Natural killer cell (primary cell): ENCODE data around the gene PLA1A. TPM values are rescaled to one million over a fixed set of nuclear protein-coding genes. Genes with fewer than 3 reads are reported as not detected.

Experiments
- ATAC-seq, 3 donors: fragments of 150-1000 bp in 2 of 3; fragments of 200-7000 bp in 1 of 3; cut with Tn5 transposase; 1 replicate in 1 of 3; 2 replicates in 2 of 3; pipeline ENCODE4 v1.10.0; 2021; ENCODE audit warnings: mild to moderate bottlenecking in 2 of 3, moderate library complexity in 2 of 3
- DNase-seq, 2 donors: peaks; one replicate each; pipeline versions ENCODE4 v3.0.0 to v3.0.0-alpha.2; 2013 to 2021; ENCODE audit warnings: mixed read lengths in 1 of 2
- H3K27ac ChIP-seq: one replicate; pipeline ENCODE4 v1.5.1; 2013; ENCODE audit warnings: mild to moderate bottlenecking, low read length
- H3K27me3 ChIP-seq: one replicate; pipeline ENCODE4 v1.6.1; 2013; ENCODE audit warnings: low read length; ENCODE audit not compliant: control insufficient read depth, insufficient read depth
- H3K36me3 ChIP-seq: one replicate; pipeline ENCODE4 v1.6.1; 2013; ENCODE audit warnings: low read length; ENCODE audit not compliant: control insufficient read depth, insufficient read depth
- H3K4me1 ChIP-seq: one replicate; pipeline ENCODE4 v1.6.1; 2013; ENCODE audit warnings: low read length; ENCODE audit not compliant: control insufficient read depth, insufficient read depth
- H3K4me3 ChIP-seq: one replicate; pipeline ENCODE4 v1.5.1; 2013; ENCODE audit warnings: low read length
- H3K9me3 ChIP-seq: one replicate; pipeline ENCODE4 v1.6.1; 2013; ENCODE audit warnings: low read length; ENCODE audit not compliant: control insufficient read depth, insufficient read depth
- H3K27ac Mint-ChIP-seq, 2 donors: one replicate each; pipeline ENCODE4 v1.8.0; 2022; ENCODE audit warnings: mild to moderate bottlenecking in 2 of 2, mixed read lengths in 2 of 2, moderate library complexity in 1 of 2
- H3K27me3 Mint-ChIP-seq, 2 donors: one replicate each; pipeline ENCODE4 v1.8.0; 2022; ENCODE audit warnings: low read depth in 2 of 2, mixed read lengths in 2 of 2
- H3K36me3 Mint-ChIP-seq: one replicate; pipeline ENCODE4 v1.8.0; 2022; ENCODE audit warnings: mixed read lengths
- H3K4me1 Mint-ChIP-seq, 2 donors: one replicate each; pipeline ENCODE4 v1.8.0; 2022; ENCODE audit warnings: mixed read lengths in 2 of 2
- H3K4me3 Mint-ChIP-seq: one replicate; pipeline ENCODE4 v1.8.0; 2022; ENCODE audit warnings: mild to moderate bottlenecking, moderate library complexity, mixed read lengths
- H3K9me3 Mint-ChIP-seq, 2 donors: one replicate each; pipeline ENCODE4 v1.8.0; 2022; ENCODE audit warnings: mixed read lengths in 2 of 2
- WGBS: methylation state at CpG from one replicate; pipeline ENCODE4 v1.1.7; 2013; ENCODE audit warnings: missing lambda C conversion rate; ENCODE audit not compliant: insufficient coverage; 5-methylcytosine and 5-hydroxymethylcytosine counted together
- intact Hi-C: fragments of 100-400 bp; cut with micrococcal nuclease; formaldehyde crosslinking; loops from one replicate; pipeline ENCODE4 v1.14.2; 2022
- total RNA-seq, 4 donors: library from RNA; stranded (reverse); fragments of 120-200 nt in 1 of 4; gene quantifications; one replicate each; pipeline versions ENCODE4 v1.2.3 to v1.2.4, GENCODE V29; 2013 to 2022
- TF ChIP-seq, protein P1 (sequence below): fragments of 200-600 bp; IDR thresholded peaks from one replicate; pipeline ENCODE4 v1.8.0; 2022; ENCODE audit warnings: antibody characterized with exemption

Gene PLA1A
- total RNA-seq, 3 donors from 2014 or later (not counting 1 experiment from before 2014, with no cell fraction given), result 0.20 to 0.34 TPM; not detected in 1

- H3K4me3 Mint-ChIP-seq, result no peak overlapping the region
- peaks cover 5 to 6% of the 10 kb centered on the region in 2 donors for H3K4me1 Mint-ChIP-seq
- no peak for ATAC-seq
- no peaks in the 10 kb centered on the region for H3K36me3 Mint-ChIP-seq
- Histone ChIP-seq H3K4me1 (peaks cover 10% of the 10 kb centered on the region), H3K9me3 (no peaks in the 10 kb centered on the region), H3K36me3 (no peaks in the 10 kb centered on the region), H3K4me3 (no peak overlapping the region), H3K27me3 (no peaks in the 10 kb centered on the region), H3K27ac (no peak overlapping the region)
- no peaks in the 10 kb centered on the region for H3K9me3 Mint-ChIP-seq
- H3K27ac Mint-ChIP-seq, result no peak overlapping the region
- no peak for DNase-seq
- H3K27me3 Mint-ChIP-seq, result peaks cover 0 to 6% of the 10 kb centered on the region in 2 donors
- intact Hi-C loops, result no loop called here
- WGBS, result 95% methylated on average over 1 of the region's 1 CpG
- TF ChIP-seq, protein P1, sequence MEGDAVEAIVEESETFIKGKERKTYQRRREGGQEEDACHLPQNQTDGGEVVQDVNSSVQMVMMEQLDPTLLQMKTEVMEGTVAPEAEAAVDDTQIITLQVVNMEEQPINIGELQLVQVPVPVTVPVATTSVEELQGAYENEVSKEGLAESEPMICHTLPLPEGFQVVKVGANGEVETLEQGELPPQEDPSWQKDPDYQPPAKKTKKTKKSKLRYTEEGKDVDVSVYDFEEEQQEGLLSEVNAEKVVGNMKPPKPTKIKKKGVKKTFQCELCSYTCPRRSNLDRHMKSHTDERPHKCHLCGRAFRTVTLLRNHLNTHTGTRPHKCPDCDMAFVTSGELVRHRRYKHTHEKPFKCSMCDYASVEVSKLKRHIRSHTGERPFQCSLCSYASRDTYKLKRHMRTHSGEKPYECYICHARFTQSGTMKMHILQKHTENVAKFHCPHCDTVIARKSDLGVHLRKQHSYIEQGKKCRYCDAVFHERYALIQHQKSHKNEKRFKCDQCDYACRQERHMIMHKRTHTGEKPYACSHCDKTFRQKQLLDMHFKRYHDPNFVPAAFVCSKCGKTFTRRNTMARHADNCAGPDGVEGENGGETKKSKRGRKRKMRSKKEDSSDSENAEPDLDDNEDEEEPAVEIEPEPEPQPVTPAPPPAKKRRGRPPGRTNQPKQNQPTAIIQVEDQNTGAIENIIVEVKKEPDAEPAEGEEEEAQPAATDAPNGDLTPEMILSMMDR, result no peak
These were observed 41.8 kb upstream of the PLA1A start for GRCh38 chr3:119555929-119556328.

- Histone ChIP-seq H3K4me1 (peaks cover 12% of the 10 kb centered on the region), H3K9me3 (no peaks in the 10 kb centered on the region), H3K36me3 (no peaks in the 10 kb centered on the region), H3K4me3 (no peak overlapping the region), H3K27ac (no peak overlapping the region), H3K27me3 (no peaks in the 10 kb centered on the region)
- DNase-seq (no peak), ATAC-seq (no peak)
- 89% methylated on average over 7 of the region's 7 CpGs for WGBS
- intact Hi-C loops, result no loop called here
- Mint-ChIP-seq H3K27ac (no peak overlapping the region), H3K9me3 (no peaks in the 10 kb centered on the region), H3K4me3 (no peak overlapping the region), H3K4me1 (peaks cover 5 to 6% of the 10 kb centered on the region in 2 donors), H3K36me3 (no peaks in the 10 kb centered on the region), H3K27me3 (peaks cover 0 to 6% of the 10 kb centered on the region in 2 donors)
- TF ChIP-seq, protein P1, result no peak
These were observed 40.4 kb upstream of the PLA1A start for GRCh38 chr3:119557192-119557876.

DNA sequence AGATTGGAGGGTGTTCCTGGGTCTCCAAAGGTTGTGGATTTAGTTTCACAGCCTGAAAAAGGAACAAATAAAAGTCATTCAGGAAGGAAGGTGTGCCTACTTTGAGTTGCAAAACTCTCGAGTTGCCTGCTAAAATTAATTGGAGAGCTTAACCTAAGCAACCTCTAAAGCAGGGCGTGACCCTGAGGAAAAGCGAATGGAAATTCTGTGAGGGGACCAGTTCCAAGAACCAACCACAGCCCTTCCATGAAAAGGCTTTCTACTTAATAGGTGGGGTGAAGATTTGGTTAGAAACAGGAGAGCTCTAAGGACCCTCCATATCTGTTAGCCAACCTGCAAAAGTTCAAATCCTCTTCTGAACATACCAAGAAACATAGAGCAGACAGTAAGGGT, 39.8 kb upstream of the PLA1A start:
- H3K4me3 Mint-ChIP-seq, result no peak overlapping the region
- no peak overlapping the region for H3K4me3 ChIP-seq
- H3K4me1 Mint-ChIP-seq, result peaks cover 5 to 6% of the 10 kb centered on the region in 2 donors
- H3K27me3 Mint-ChIP-seq, result peaks cover 0 to 6% of the 10 kb centered on the region in 2 donors
- H3K36me3 ChIP-seq, result no peaks in the 10 kb centered on the region
- H3K36me3 Mint-ChIP-seq, result no peaks in the 10 kb centered on the region
- 52% methylated on average over 3 of the region's 3 CpGs for WGBS
- H3K27ac Mint-ChIP-seq, result no peak overlapping the region
- DNase-seq (no peak), ATAC-seq (no peak)
- peaks cover 18% of the 10 kb centered on the region for H3K4me1 ChIP-seq
- no peaks in the 10 kb centered on the region for H3K27me3 ChIP-seq
- intact Hi-C loops, result no loop called here
- H3K9me3 Mint-ChIP-seq, result no peaks in the 10 kb centered on the region
- no peak overlapping the region for H3K27ac ChIP-seq
- H3K9me3 ChIP-seq, result no peaks in the 10 kb centered on the region
- TF ChIP-seq, protein P1, result no peak
